Thyroid gland (tissue), 4 donors: ENCODE measurements around the gene AP3S2.

Experiments used
- POLR2A ChIP-seq, 2 donors: fragments of 450-650 bp; IDR thresholded peaks; one replicate each; pipeline ENCODE4 v1.6.1; 2017; ENCODE audit warnings: antibody characterized with exemption in 2 of 2, mild to moderate bottlenecking in 2 of 2, moderate library complexity in 1 of 2
- TF ChIP-seq, protein P1 (sequence below), 6 experiments: fragments of 200-600 bp in 3 of 6; fragments of 450-650 bp in 3 of 6; sonication (generic) in 3 of 6; IDR thresholded peaks; one replicate each; pipeline ENCODE4 v1.5.1; 2016 to 2019; ENCODE audit warnings: antibody characterized with exemption in 6 of 6, mild to moderate bottlenecking in 2 of 6, inconsistent platforms in 1 of 6, moderate library complexity in 1 of 6

DNA sequence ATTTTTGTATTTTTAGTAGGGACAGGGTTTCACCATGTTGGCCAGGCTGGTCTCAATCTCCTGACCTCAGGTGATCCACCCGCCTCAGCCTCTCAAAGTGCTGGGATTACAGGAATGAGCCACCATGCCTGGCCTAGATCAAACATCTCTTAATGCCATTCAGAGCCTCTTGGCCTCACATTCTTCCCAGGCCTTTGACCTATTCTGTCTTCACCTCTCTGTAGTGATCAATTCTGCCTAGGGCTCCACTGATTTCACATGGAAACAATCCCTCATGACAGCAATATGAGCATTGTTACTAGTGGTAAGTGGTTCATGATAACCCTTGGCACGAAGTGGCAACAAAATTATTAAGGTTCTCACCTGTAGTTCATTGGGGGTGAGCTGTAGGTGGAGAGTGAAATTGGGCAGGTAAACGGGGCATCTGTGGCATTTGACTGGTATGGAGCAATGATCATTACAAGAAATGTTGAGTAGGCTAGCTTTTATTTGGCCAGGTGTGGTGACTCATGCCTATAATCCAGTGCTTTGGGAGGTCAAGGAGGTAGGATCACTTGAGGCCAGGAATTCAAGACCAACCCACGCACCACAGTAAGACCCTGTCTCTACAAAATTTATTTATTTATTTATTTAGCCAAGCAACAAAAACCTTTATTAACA lies 23.8 kb upstream of the AP3S2 start:
- TF ChIP-seq, protein P1, sequence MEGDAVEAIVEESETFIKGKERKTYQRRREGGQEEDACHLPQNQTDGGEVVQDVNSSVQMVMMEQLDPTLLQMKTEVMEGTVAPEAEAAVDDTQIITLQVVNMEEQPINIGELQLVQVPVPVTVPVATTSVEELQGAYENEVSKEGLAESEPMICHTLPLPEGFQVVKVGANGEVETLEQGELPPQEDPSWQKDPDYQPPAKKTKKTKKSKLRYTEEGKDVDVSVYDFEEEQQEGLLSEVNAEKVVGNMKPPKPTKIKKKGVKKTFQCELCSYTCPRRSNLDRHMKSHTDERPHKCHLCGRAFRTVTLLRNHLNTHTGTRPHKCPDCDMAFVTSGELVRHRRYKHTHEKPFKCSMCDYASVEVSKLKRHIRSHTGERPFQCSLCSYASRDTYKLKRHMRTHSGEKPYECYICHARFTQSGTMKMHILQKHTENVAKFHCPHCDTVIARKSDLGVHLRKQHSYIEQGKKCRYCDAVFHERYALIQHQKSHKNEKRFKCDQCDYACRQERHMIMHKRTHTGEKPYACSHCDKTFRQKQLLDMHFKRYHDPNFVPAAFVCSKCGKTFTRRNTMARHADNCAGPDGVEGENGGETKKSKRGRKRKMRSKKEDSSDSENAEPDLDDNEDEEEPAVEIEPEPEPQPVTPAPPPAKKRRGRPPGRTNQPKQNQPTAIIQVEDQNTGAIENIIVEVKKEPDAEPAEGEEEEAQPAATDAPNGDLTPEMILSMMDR (IDR thresholded peaks at IDR 0.05): no peak
- TF ChIP-seq POLR2A (IDR thresholded peaks at IDR 0.05): no peak
